ENCODE results near the gene USP46. TPM values are rescaled to one million over a fixed set of nuclear protein-coding genes. Genes with fewer than 3 reads are reported as not detected.

USP46 gene
- total and polyA plus RNA-seq, 4 experiments from 2014 or later: 6.4 to 26.9 (median 18.9) TPM

GRCh38 chr4:52658641-52659000 lies 480 bp downstream of the USP46 start:
- POLR2A ChIA-PET (ENCODE audit: partially characterized antibody): interaction anchor here (1.0 to 5.3 kb wide), 8 partner anchors 11 to 816 kb away, joined by 3 to 68 read pairs (median 4); partner anchors contain the start of gene DCUN1D4
- H3K27me3 ChIP-seq (ENCODE audit: insufficient read depth, low read length): no peaks in the 10 kb centered on the region
- peak overlapping the region; percentile 81 to 87 (median 85) for H3K4me3 Mint-ChIP-seq
- H3K27ac ChIP-seq (ENCODE audit: low read depth, low read length): peak overlapping the region; percentile 54
- CTCF ChIA-PET (ENCODE audit: partially characterized antibody): interaction anchor here (0.7 to 1.4 kb wide), 3 partner anchors 71 to 131 kb away, joined by 3 read pairs; no protein-coding TSS in a partner anchor
- no peaks in the 10 kb centered on the region for H3K27me3 Mint-ChIP-seq
- peaks cover 34 to 35% of the 10 kb centered on the region in 2 donors for H3K36me3 Mint-ChIP-seq
- peaks cover 24% of the 10 kb centered on the region for H3K4me1 ChIP-seq (ENCODE audit: insufficient read depth, low read length)
- no peaks in the 10 kb centered on the region for H3K36me3 ChIP-seq (ENCODE audit: insufficient read depth, low read length)
- peaks cover 32 to 53% (median 43%) of the 10 kb centered on the region in 4 donors for H3K4me1 Mint-ChIP-seq
- DNase-seq: peak in 2 of 5 donors; percentile 2 to 39
- peaks cover 0 to 27% (median 12%) of the 10 kb centered on the region in 8 donors for H3K9me3 Mint-ChIP-seq
- H3K4me3 ChIP-seq (ENCODE audit: low read length in 2 of 2): peak overlapping the region in 1 of 2 donors; percentile 52
- H3K27ac Mint-ChIP-seq: peak overlapping the region in 6 of 7 donors; percentile 72 to 88 (median 82)
- H3K9me3 ChIP-seq (ENCODE audit: control insufficient read depth in 1 of 2, low read length in 2 of 2): peaks cover 0 to 5% of the 10 kb centered on the region in 2 donors
- intact Hi-C loops (cut with micrococcal nuclease): loop anchor here (2.0 to 10.0 kb wide), 4 partner anchors 41 to 1436 kb away; partner anchors contain the start of gene RASL11B

GRCh38 chr4:52657618-52658501 lies 1.2 kb downstream of the USP46 start:
- peaks cover 33 to 55% (median 45%) of the 10 kb centered on the region in 4 donors for H3K4me1 Mint-ChIP-seq
- H3K27me3 ChIP-seq (ENCODE audit: insufficient read depth, low read length): no peaks in the 10 kb centered on the region
- H3K4me3 ChIP-seq (ENCODE audit: low read length in 2 of 2): peak overlapping the region in 1 of 2 donors; percentile 52
- no peaks in the 10 kb centered on the region for H3K27me3 Mint-ChIP-seq
- intact Hi-C loops (cut with micrococcal nuclease): loop anchor here (2.0 to 10.0 kb wide), 4 partner anchors 41 to 1437 kb away; partner anchors contain the start of gene RASL11B
- peaks cover 0 to 32% (median 15%) of the 10 kb centered on the region in 8 donors for H3K9me3 Mint-ChIP-seq
- CTCF ChIA-PET (ENCODE audit: partially characterized antibody): interaction anchor here (0.6 to 1.4 kb wide), 5 partner anchors 15 to 132 kb away, joined by 3 read pairs; no protein-coding TSS in a partner anchor
- peak in 2 of 5 donors; percentile 6 to 8 for DNase-seq
- H3K4me3 Mint-ChIP-seq: peak overlapping the region; percentile 80 to 87 (median 84)
- H3K9me3 ChIP-seq (ENCODE audit: control insufficient read depth in 1 of 2, low read length in 2 of 2): peaks cover 0 to 7% of the 10 kb centered on the region in 2 donors
- peaks cover 24% of the 10 kb centered on the region for H3K4me1 ChIP-seq (ENCODE audit: insufficient read depth, low read length)
- peaks cover 36 to 37% of the 10 kb centered on the region in 2 donors for H3K36me3 Mint-ChIP-seq
- peak overlapping the region; percentile 54 for H3K27ac ChIP-seq (ENCODE audit: low read depth, low read length)
- peak overlapping the region; percentile 55 to 88 (median 79) for H3K27ac Mint-ChIP-seq
- no peaks in the 10 kb centered on the region for H3K36me3 ChIP-seq (ENCODE audit: insufficient read depth, low read length)
- POLR2A ChIA-PET (ENCODE audit: partially characterized antibody): interaction anchor here (1.1 to 5.3 kb wide), 7 partner anchors 10 to 815 kb away, joined by 3 to 68 read pairs (median 4); partner anchors contain the start of gene DCUN1D4

GRCh38 chr4:52657292-52657617 lies 1.8 kb downstream of the USP46 start:
- peak overlapping the region in 6 of 7 donors; percentile 72 to 79 (median 74) for H3K27ac Mint-ChIP-seq
- H3K9me3 ChIP-seq (ENCODE audit: control insufficient read depth in 1 of 2, low read length in 2 of 2): peaks cover 1 to 8% of the 10 kb centered on the region in 2 donors
- ChIA-PET POLR2A (ENCODE audit: partially characterized antibody) (interaction anchor here (1.1 to 5.3 kb wide), 4 partner anchors 28 to 69 kb away, joined by 3 to 68 read pairs (median 22); no protein-coding TSS in a partner anchor), CTCF (ENCODE audit: partially characterized antibody) (interaction anchor here (1.0 to 1.4 kb wide), 3 partner anchors 14 to 112 kb away, joined by 3 read pairs; no protein-coding TSS in a partner anchor)
- peaks cover 36 to 58% (median 47%) of the 10 kb centered on the region in 4 donors for H3K4me1 Mint-ChIP-seq
- H3K36me3 ChIP-seq (ENCODE audit: insufficient read depth, low read length): no peaks in the 10 kb centered on the region
- H3K4me3 Mint-ChIP-seq: peak overlapping the region; percentile 80 to 87 (median 84)
- peaks cover 38 to 39% of the 10 kb centered on the region in 2 donors for H3K36me3 Mint-ChIP-seq
- intact Hi-C loops (cut with micrococcal nuclease): loop anchor here (5.0 to 10.0 kb wide), 3 partner anchors 40 to 1438 kb away; partner anchors contain the start of gene RASL11B
- H3K27ac ChIP-seq (ENCODE audit: low read depth, low read length): no peak overlapping the region
- H3K9me3 Mint-ChIP-seq: peaks cover 0 to 32% (median 19%) of the 10 kb centered on the region in 8 donors
- H3K4me1 ChIP-seq (ENCODE audit: insufficient read depth, low read length): peaks cover 25% of the 10 kb centered on the region
- H3K4me3 ChIP-seq (ENCODE audit: low read length in 2 of 2): no peak overlapping the region
- no peaks in the 10 kb centered on the region for H3K27me3 Mint-ChIP-seq
- DNase-seq: no peak
- no peaks in the 10 kb centered on the region for H3K27me3 ChIP-seq (ENCODE audit: insufficient read depth, low read length)

- H3K4me3 Mint-ChIP-seq: peak overlapping the region in 2 of 8 donors; percentile 14 to 16
- POLR2A ChIA-PET (ENCODE audit: partially characterized antibody): interaction anchor here (2.0 kb wide), 1 partner anchor 57 kb away, joined by 7 read pairs; no protein-coding TSS in a partner anchor
- peaks cover 40 to 66% (median 54%) of the 10 kb centered on the region in 4 donors for H3K4me1 Mint-ChIP-seq
- Histone ChIP-seq H3K9me3 (ENCODE audit: control insufficient read depth in 1 of 2, low read length in 2 of 2) (peaks cover 5 to 8% of the 10 kb centered on the region in 2 donors), H3K27ac (ENCODE audit: low read depth, low read length) (no peak overlapping the region), H3K4me1 (ENCODE audit: insufficient read depth, low read length) (peaks cover 36% of the 10 kb centered on the region), H3K36me3 (ENCODE audit: insufficient read depth, low read length) (no peaks in the 10 kb centered on the region), H3K4me3 (ENCODE audit: low read length in 2 of 2) (no peak overlapping the region), H3K27me3 (ENCODE audit: insufficient read depth, low read length) (no peaks in the 10 kb centered on the region)
- CTCF ChIA-PET (ENCODE audit: partially characterized antibody): no interaction called here
- peak overlapping the region in 4 of 7 donors; percentile 1 to 44 (median 20) for H3K27ac Mint-ChIP-seq
- peaks cover 36 to 42% of the 10 kb centered on the region in 2 donors for H3K36me3 Mint-ChIP-seq
- intact Hi-C loops (cut with micrococcal nuclease): loop anchor here (5.0 to 10.0 kb wide), 3 partner anchors 38 to 1439 kb away; partner anchors contain the start of gene RASL11B
- H3K27me3 Mint-ChIP-seq: no peaks in the 10 kb centered on the region
- peaks cover 0 to 36% (median 23%) of the 10 kb centered on the region in 8 donors for H3K9me3 Mint-ChIP-seq
- DNase-seq: no peak
These were observed 3.6 kb downstream of the USP46 start for GRCh38 chr4:52655506-52655905.

GRCh38 chr4:52651996-52652672 lies 7.0 kb downstream of the USP46 start:
- Histone ChIP-seq H3K4me1 (ENCODE audit: insufficient read depth, low read length) (peaks cover 36% of the 10 kb centered on the region), H3K4me3 (ENCODE audit: low read length in 2 of 2) (no peak overlapping the region), H3K27ac (ENCODE audit: low read depth, low read length) (no peak overlapping the region), H3K36me3 (ENCODE audit: insufficient read depth, low read length) (no peaks in the 10 kb centered on the region), H3K27me3 (ENCODE audit: insufficient read depth, low read length) (no peaks in the 10 kb centered on the region), H3K9me3 (ENCODE audit: control insufficient read depth in 1 of 2, low read length in 2 of 2) (peaks cover 5 to 8% of the 10 kb centered on the region in 2 donors)
- peaks cover 0 to 36% (median 24%) of the 10 kb centered on the region in 8 donors for H3K9me3 Mint-ChIP-seq
- ChIA-PET CTCF (ENCODE audit: partially characterized antibody) (interaction anchor here (1.9 kb wide), 1 partner anchor 64 kb away, joined by 8 read pairs; no protein-coding TSS in a partner anchor), POLR2A (ENCODE audit: partially characterized antibody) (interaction anchor here (0.6 to 1.4 kb wide), 2 partner anchors 52 to 60 kb away, joined by 4 read pairs; no protein-coding TSS in a partner anchor)
- DNase-seq: peak in 3 of 5 donors; percentile 3 to 15 (median 11)
- peak overlapping the region; percentile 1 to 86 (median 32) for H3K27ac Mint-ChIP-seq
- H3K4me3 Mint-ChIP-seq: peak overlapping the region; percentile 17 to 81 (median 60)
- no peaks in the 10 kb centered on the region for H3K27me3 Mint-ChIP-seq
- peaks cover 43 to 76% (median 61%) of the 10 kb centered on the region in 4 donors for H3K4me1 Mint-ChIP-seq
- peaks cover 31 to 42% of the 10 kb centered on the region in 2 donors for H3K36me3 Mint-ChIP-seq
- intact Hi-C loops (cut with micrococcal nuclease): loop anchor here (10.0 kb wide), 1 partner anchor 1443 kb away; no protein-coding TSS in a partner anchor

- intact Hi-C loops (cut with micrococcal nuclease): no loop called here
- Histone ChIP-seq H3K4me1 (ENCODE audit: insufficient read depth, low read length) (peaks cover 36% of the 10 kb centered on the region), H3K4me3 (ENCODE audit: low read length in 2 of 2) (no peak overlapping the region), H3K36me3 (ENCODE audit: insufficient read depth, low read length) (no peaks in the 10 kb centered on the region), H3K27ac (ENCODE audit: low read depth, low read length) (no peak overlapping the region), H3K27me3 (ENCODE audit: insufficient read depth, low read length) (no peaks in the 10 kb centered on the region), H3K9me3 (ENCODE audit: control insufficient read depth in 1 of 2, low read length in 2 of 2) (peaks cover 5 to 6% of the 10 kb centered on the region in 2 donors)
- H3K9me3 Mint-ChIP-seq: peaks cover 0 to 18% (median 11%) of the 10 kb centered on the region in 8 donors
- peaks cover 47 to 74% (median 62%) of the 10 kb centered on the region in 4 donors for H3K4me1 Mint-ChIP-seq
- POLR2A ChIA-PET (ENCODE audit: partially characterized antibody): interaction anchor here (0.7 to 2.8 kb wide), 3 partner anchors 10 to 64 kb away, joined by 3 to 19 read pairs (median 4); partner anchors contain the start of gene USP46
- H3K36me3 Mint-ChIP-seq: peaks cover 16 to 22% of the 10 kb centered on the region in 2 donors
- CTCF ChIA-PET (ENCODE audit: partially characterized antibody): interaction anchor here (1.3 to 2.1 kb wide), 2 partner anchors 9 to 61 kb away, joined by 3 to 5 read pairs; no protein-coding TSS in a partner anchor
- no peaks in the 10 kb centered on the region for H3K27me3 Mint-ChIP-seq
- no peak for DNase-seq
- H3K27ac Mint-ChIP-seq: peak overlapping the region in 2 of 7 donors; percentile 24 to 34
- peak overlapping the region in 2 of 8 donors; percentile 11 to 32 for H3K4me3 Mint-ChIP-seq
These were observed 10.3 kb downstream of the USP46 start for GRCh38 chr4:52648836-52649235.
